ENCODE data around the gene ERICH6B.

Gene ERICH6B

GRCh38 chr13:45596800-45597475 is 18.6 kb downstream of the ERICH6B start:
- Histone ChIP-seq H3K4me3 (no peak overlapping the region), H3K4me1 (no peaks in the 10 kb centered on the region), H3K27me3 (no peaks in the 10 kb centered on the region), H3K36me3 (no peaks in the 10 kb centered on the region), H3K9me3 (no peaks in the 10 kb centered on the region), H3K27ac (no peak overlapping the region)
- intact Hi-C loops (cut with DNase I; ENCODE audit: low total_unique reads) = no loop called here
- DNase-seq = no peak
- no peak for TF ChIP-seq CTCF (IDR thresholded peaks at IDR 0.05)

GRCh38 chr13:45595965-45596364 is 19.6 kb downstream of the ERICH6B start:
- TF ChIP-seq CTCF (IDR thresholded peaks at IDR 0.05) = no peak
- Histone ChIP-seq H3K9me3 (no peaks in the 10 kb centered on the region), H3K4me3 (no peak overlapping the region), H3K27me3 (no peaks in the 10 kb centered on the region), H3K27ac (no peak overlapping the region), H3K4me1 (no peaks in the 10 kb centered on the region), H3K36me3 (no peaks in the 10 kb centered on the region)
- DNase-seq = no peak
- intact Hi-C loops (cut with DNase I; ENCODE audit: low total_unique reads) = no loop called here

GRCh38 chr13:45594764-45595163 is 20.8 kb downstream of the ERICH6B start:
- Histone ChIP-seq H3K4me3 (no peak overlapping the region), H3K36me3 (no peaks in the 10 kb centered on the region), H3K27ac (no peak overlapping the region), H3K27me3 (no peaks in the 10 kb centered on the region), H3K9me3 (no peaks in the 10 kb centered on the region), H3K4me1 (no peaks in the 10 kb centered on the region)
- TF ChIP-seq CTCF (IDR thresholded peaks at IDR 0.05) = no peak
- intact Hi-C loops (cut with DNase I; ENCODE audit: low total_unique reads) = no loop called here
- no peak for DNase-seq

- Histone ChIP-seq H3K4me3 (no peak overlapping the region), H3K36me3 (no peaks in the 10 kb centered on the region), H3K27me3 (no peaks in the 10 kb centered on the region), H3K9me3 (no peaks in the 10 kb centered on the region), H3K27ac (no peak overlapping the region), H3K4me1 (no peaks in the 10 kb centered on the region)
- intact Hi-C loops (cut with DNase I; ENCODE audit: low total_unique reads) = no loop called here
- no peak for DNase-seq
- no peak for TF ChIP-seq CTCF (IDR thresholded peaks at IDR 0.05)
Observed at GRCh38 chr13:45594227-45594626, 21.3 kb downstream of the ERICH6B start.

- H3K27ac ChIP-seq = no peak overlapping the region
- H3K27me3 ChIP-seq = no peaks in the 10 kb centered on the region
- H3K36me3 ChIP-seq = no peaks in the 10 kb centered on the region
- TF ChIP-seq CTCF (IDR thresholded peaks at IDR 0.05) = no peak
- DNase-seq = no peak
- intact Hi-C loops (cut with DNase I; ENCODE audit: low total_unique reads) = no loop called here
- H3K4me3 ChIP-seq = no peak overlapping the region
- H3K4me1 ChIP-seq = no peaks in the 10 kb centered on the region
- H3K9me3 ChIP-seq = no peaks in the 10 kb centered on the region
Observed at GRCh38 chr13:45592758-45593157, 22.8 kb downstream of the ERICH6B start.

GRCh38 chr13:45590066-45590465 is 25.5 kb downstream of the ERICH6B start:
- no peak for TF ChIP-seq CTCF (IDR thresholded peaks at IDR 0.05)
- no peak for DNase-seq
- Histone ChIP-seq H3K27ac (no peak overlapping the region), H3K9me3 (no peaks in the 10 kb centered on the region), H3K4me1 (no peaks in the 10 kb centered on the region), H3K27me3 (peaks cover 0 to 4% of the 10 kb centered on the region in 2 donors), H3K36me3 (no peaks in the 10 kb centered on the region), H3K4me3 (no peak overlapping the region)
- intact Hi-C loops (cut with DNase I; ENCODE audit: low total_unique reads) = no loop called here

Data from tibial artery (tissue), 4 donors.